ENCODE data around the gene GBF1. TPM values are rescaled to one million over a fixed set of nuclear protein-coding genes. Genes with fewer than 3 reads are reported as not detected.

Gene GBF1
- total RNA-seq, 6 experiments from 2014 or later: 22.6 to 27.2 (median 23.7) TPM

GRCh38 chr10:102354451-102354850, 109.1 kb downstream of the GBF1 start:
- no peak overlapping the region for H3K4me3 ChIP-seq
- ATAC-seq: no peak
- peaks cover 11 to 66% (median 39%) of the 10 kb centered on the region in 4 donors for H3K36me3 ChIP-seq
- no peaks in the 10 kb centered on the region for H3K27me3 ChIP-seq
- H3K9me3 ChIP-seq: no peaks in the 10 kb centered on the region
- no peak for DNase-seq
- WGBS (ENCODE audit: insufficient coverage, low coverage, low lambda C conversion rate, missing lambda C conversion rate): 92% methylated on average over 3 of the region's 3 CpGs
- TF ChIP-seq CTCF (IDR thresholded peaks at IDR 0.05) (no peak), POLR2A (IDR thresholded peaks at IDR 0.05) (no peak)
- intact Hi-C loops (cut with DNase I): loop anchor here in 1 of 2 donors (5.0 kb wide), 1 partner anchor 122 kb away; no protein-coding TSS in a partner anchor
- no peaks in the 10 kb centered on the region for H3K4me1 ChIP-seq
- no peak overlapping the region for H3K27ac ChIP-seq

- WGBS (ENCODE audit: insufficient coverage, low coverage, low lambda C conversion rate, missing lambda C conversion rate): 94% methylated on average over 2 of the region's 4 CpGs
- no peak for DNase-seq
- intact Hi-C loops (cut with DNase I): no loop called here
- TF ChIP-seq POLR2A (IDR thresholded peaks at IDR 0.05) (no peak), CTCF (IDR thresholded peaks at IDR 0.05) (no peak)
- H3K36me3 ChIP-seq: peaks cover 17 to 80% (median 54%) of the 10 kb centered on the region in 4 donors
- no peak overlapping the region for H3K27ac ChIP-seq
- no peaks in the 10 kb centered on the region for H3K4me1 ChIP-seq
- H3K9me3 ChIP-seq: no peaks in the 10 kb centered on the region
- no peak overlapping the region for H3K4me3 ChIP-seq
- ATAC-seq: no peak
- no peaks in the 10 kb centered on the region for H3K27me3 ChIP-seq
These were observed 113.5 kb downstream of the GBF1 start for GRCh38 chr10:102358712-102359382.

- H3K4me1 ChIP-seq: no peaks in the 10 kb centered on the region
- TF ChIP-seq CTCF (IDR thresholded peaks at IDR 0.05): no peak
- no peak for TF ChIP-seq POLR2A (IDR thresholded peaks at IDR 0.05)
- no peak overlapping the region for H3K4me3 ChIP-seq
- H3K9me3 ChIP-seq: no peaks in the 10 kb centered on the region
- no peaks in the 10 kb centered on the region for H3K27me3 ChIP-seq
- peaks cover 6 to 94% (median 64%) of the 10 kb centered on the region in 4 donors for H3K36me3 ChIP-seq
- H3K27ac ChIP-seq: no peak overlapping the region
- no peak for ATAC-seq
- WGBS (ENCODE audit: insufficient coverage, low coverage, low lambda C conversion rate, missing lambda C conversion rate): 100% methylated on average over 1 of the region's 1 CpG
- no peak for DNase-seq
- intact Hi-C loops (cut with DNase I): no loop called here
These were observed 122.1 kb downstream of the GBF1 start for GRCh38 chr10:102367441-102367840.

- Histone ChIP-seq H3K27ac (no peak overlapping the region), H3K4me1 (no peaks in the 10 kb centered on the region), H3K36me3 (peaks cover 2 to 94% (median 63%) of the 10 kb centered on the region in 4 donors), H3K9me3 (no peaks in the 10 kb centered on the region), H3K27me3 (no peaks in the 10 kb centered on the region), H3K4me3 (no peak overlapping the region)
- 83% methylated on average over 1 of the region's 3 CpGs for WGBS (ENCODE audit: insufficient coverage, low coverage, low lambda C conversion rate, missing lambda C conversion rate)
- no peak for DNase-seq
- TF ChIP-seq CTCF (IDR thresholded peaks at IDR 0.05) (no peak), POLR2A (IDR thresholded peaks at IDR 0.05) (no peak)
- intact Hi-C loops (cut with DNase I): no loop called here
- no peak for ATAC-seq
These were observed 122.7 kb downstream of the GBF1 start for GRCh38 chr10:102368077-102368476.

All from right lobe of liver (tissue), 6 donors.